B cell (primary cell): ENCODE data around the gene MYOD1. TPM values are rescaled to one million over a fixed set of nuclear protein-coding genes. Genes with fewer than 3 reads are reported as not detected.

ENCODE experiments used
- ATAC-seq: fragments of 200-7000 bp; cut with Tn5 transposase; one replicate; pipeline ENCODE4 v1.10.0; 2021; ENCODE audit warnings: low read depth, mild to moderate bottlenecking, moderate number of reproducible peaks, moderate library complexity
- CTCF ChIA-PET: fragments of 350-600 bp; sonication (Branson Sonifier 250); formaldehyde crosslinking; loops from one replicate; lab custom pipeline; 2021; ENCODE audit warnings: antibody characterized with exemption, inconsistent platforms; lab: Charles Lee
- POLR2A ChIA-PET: fragments of 350-600 bp; sonication (Branson Sonifier 250); formaldehyde crosslinking; loops from one replicate; lab custom pipeline; 2021; ENCODE audit warnings: antibody characterized with exemption; lab: Charles Lee
- DNase-seq: peaks from one replicate; pipeline ENCODE4 v3.0.0; 2013
- H2AFZ ChIP-seq: 2 replicates; pipeline ENCODE4 v1.6.1; 2012; ENCODE audit warnings: mild to moderate bottlenecking, low read depth, low read length; ENCODE audit not compliant: insufficient read depth, poor library complexity, severe bottlenecking
- H3K27ac ChIP-seq, 2 donors: 1 replicate in 1 of 2; 2 replicates in 1 of 2; pipeline ENCODE4 v1.5.1; 2012 to 2013; ENCODE audit warnings: low read length in 2 of 2, mild to moderate bottlenecking in 2 of 2, moderate library complexity in 1 of 2
- H3K27me3 ChIP-seq, 4 experiments: fragments of 200-600 bp in 1 of 4; sonication (generic) in 1 of 4; replicated peaks in 1 of 4; 1 replicate in 2 of 4; 2 replicates in 2 of 4; pipeline versions ENCODE4 v1.6.1 to v1.7.0; 2013 to 2016; ENCODE audit warnings: low read length in 3 of 4, mild to moderate bottlenecking in 2 of 4, mixed read lengths in 1 of 4, moderate library complexity in 1 of 4; ENCODE audit not compliant: insufficient read depth in 4 of 4, control insufficient read depth in 3 of 4; ENCODE audit errors: control extremely low read depth in 1 of 4
- H3K36me3 ChIP-seq, 2 experiments: replicated peaks in 1 of 2; 1 replicate in 1 of 2; 2 replicates in 1 of 2; pipeline versions ENCODE4 v1.6.1 to v1.7.1; 2013; ENCODE audit warnings: low read length in 1 of 2; ENCODE audit not compliant: insufficient read depth in 2 of 2, control insufficient read depth in 1 of 2; ENCODE audit errors: control extremely low read depth in 1 of 2, extremely low read depth in 1 of 2
- H3K4me1 ChIP-seq, 2 donors: fragments of 200-600 bp in 1 of 2; sonication (generic) in 1 of 2; 1 replicate in 1 of 2; 2 replicates in 1 of 2; pipeline versions ENCODE4 v1.5.1 to v1.6.1; 2013 to 2017; ENCODE audit warnings: low read length in 2 of 2; ENCODE audit not compliant: control insufficient read depth in 2 of 2, insufficient read depth in 2 of 2
- H3K4me2 ChIP-seq: replicated peaks from 2 replicates; pipeline ENCODE3; 2012; ENCODE audit warnings: mild to moderate bottlenecking, low read depth, low read length; ENCODE audit not compliant: poor library complexity, severe bottlenecking
- H3K4me3 ChIP-seq, 5 experiments: fragments of 200-600 bp in 1 of 5; sonication (generic) in 1 of 5; 1 replicate in 3 of 5; 2 replicates in 2 of 5; pipeline versions ENCODE4 v1.5.1 to v1.7.0; 2011 to 2016; ENCODE audit warnings: low read length in 4 of 5, mild to moderate bottlenecking in 4 of 5, low read depth in 2 of 5, control low read depth in 1 of 5, moderate library complexity in 1 of 5; ENCODE audit not compliant: insufficient read depth in 1 of 5; ENCODE audit errors: control extremely low read depth in 1 of 5, extremely low read depth in 1 of 5
- H3K79me2 ChIP-seq: fragments of 200-600 bp; sonication (generic); one replicate; pipeline ENCODE4 v1.6.0; 2016; ENCODE audit warnings: low read length; ENCODE audit not compliant: control insufficient read depth, insufficient read depth
- H3K9ac ChIP-seq: fragments of 200-600 bp; sonication (generic); 2 replicates; pipeline ENCODE4 v1.6.1; 2017; ENCODE audit warnings: mild to moderate bottlenecking, low read length, moderate library complexity
- H3K9me3 ChIP-seq, 3 donors: one replicate each; pipeline versions ENCODE4 v1.6.1 to v1.7.1; 2013; ENCODE audit warnings: low read length in 2 of 3; ENCODE audit not compliant: control insufficient read depth in 2 of 3, insufficient read depth in 1 of 3; ENCODE audit errors: control extremely low read depth in 1 of 3
- H4K20me1 ChIP-seq: 2 replicates; pipeline ENCODE4 v1.6.0; 2012; ENCODE audit warnings: mild to moderate bottlenecking, low read length; ENCODE audit not compliant: insufficient read depth, control insufficient read depth, poor library complexity, severe bottlenecking
- H3K27ac Mint-ChIP-seq: one replicate; pipeline ENCODE4 v1.8.0; 2021; ENCODE audit warnings: mixed read lengths
- H3K27me3 Mint-ChIP-seq: one replicate; pipeline ENCODE4 v1.8.0; 2021; ENCODE audit warnings: mixed read lengths
- H3K4me1 Mint-ChIP-seq: one replicate; pipeline ENCODE4 v1.8.0; 2021; ENCODE audit warnings: mixed read lengths
- H3K4me3 Mint-ChIP-seq: one replicate; pipeline ENCODE4 v1.8.0; 2021; ENCODE audit warnings: mixed read lengths
- H3K9me3 Mint-ChIP-seq: one replicate; pipeline ENCODE4 v1.8.0; 2022; ENCODE audit warnings: mixed read lengths; ENCODE audit not compliant: insufficient read depth
- EZH2 ChIP-seq: IDR thresholded peaks from 2 replicates; pipeline ENCODE4 v1.6.1; 2012; ENCODE audit warnings: borderline replicate concordance, low read depth, mild to moderate bottlenecking, moderate library complexity, low read length; ENCODE audit not compliant: insufficient read depth, poor library complexity, severe bottlenecking
- WGBS: methylation state at CpG from one replicate; pipeline ENCODE4 v1.1.5; 2013; ENCODE audit warnings: missing lambda C conversion rate; ENCODE audit not compliant: insufficient coverage; 5-methylcytosine and 5-hydroxymethylcytosine counted together
- intact Hi-C: fragments of 100-400 bp; cut with micrococcal nuclease; formaldehyde crosslinking; loops from one replicate; pipeline ENCODE4 v1.10.0; 2022
- polyA plus RNA-seq: library from polyadenylated mRNA; depleted of rRNA; stranded (reverse); fragments of >200 nt; gene quantifications from 2 replicates; pipeline ENCODE4 v1.2.3, GENCODE V29; 2012
- total RNA-seq, 2 donors: library from RNA; stranded (reverse); fragments of 120-200 nt in 1 of 2; gene quantifications; 1 replicate in 1 of 2; 2 replicates in 1 of 2; pipeline versions ENCODE4 v1.2.3 to v1.2.4, GENCODE V29; 2013 to 2022
- TF ChIP-seq, protein P1 (sequence below): fragments of 200-600 bp; IDR thresholded peaks from one replicate; pipeline ENCODE4 v1.8.0; 2022; ENCODE audit warnings: antibody characterized with exemption, mild to moderate bottlenecking

Gene MYOD1
- total and polyA plus RNA-seq, 2 donors (not counting 1 experiment from before 2014, with no cell fraction given), result not detected

DNA sequence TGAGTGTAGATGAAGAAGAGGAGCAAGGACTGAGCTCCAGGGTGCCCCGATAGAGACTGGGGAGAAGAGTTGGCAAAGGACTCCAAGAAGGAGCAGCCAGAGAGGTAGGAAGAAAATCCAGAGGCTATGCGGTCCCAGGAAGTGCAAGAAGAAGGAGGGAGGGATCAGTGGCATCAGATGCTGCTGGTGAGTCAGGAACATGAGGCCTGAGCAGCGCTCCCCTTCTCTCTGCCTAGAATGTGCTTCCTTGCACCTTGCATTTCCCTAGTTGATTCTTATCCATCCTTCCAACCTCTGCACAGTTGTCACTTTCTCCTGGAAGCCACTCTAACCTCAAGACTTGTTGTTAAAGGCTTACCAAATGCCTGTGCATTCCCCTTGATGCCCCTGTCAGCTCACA lies 36.5 kb downstream of the MYOD1 start:
- Histone ChIP-seq H3K4me3 (no peak overlapping the region), H2AFZ (no peak overlapping the region), H3K27ac (no peak overlapping the region), H3K9me3 (no peaks in the 10 kb centered on the region), H3K36me3 (no peaks in the 10 kb centered on the region), H3K4me2 (no peak overlapping the region), H3K27me3 (no peaks in the 10 kb centered on the region), H3K4me1 (no peaks in the 10 kb centered on the region), H4K20me1 (no peaks in the 10 kb centered on the region), H3K79me2 (no peaks in the 10 kb centered on the region), H3K9ac (no peak overlapping the region)
- intact Hi-C loops, result no loop called here
- no peaks in the 10 kb centered on the region for H3K9me3 Mint-ChIP-seq
- peaks cover 15% of the 10 kb centered on the region for H3K27me3 Mint-ChIP-seq
- TF ChIP-seq, protein P1, sequence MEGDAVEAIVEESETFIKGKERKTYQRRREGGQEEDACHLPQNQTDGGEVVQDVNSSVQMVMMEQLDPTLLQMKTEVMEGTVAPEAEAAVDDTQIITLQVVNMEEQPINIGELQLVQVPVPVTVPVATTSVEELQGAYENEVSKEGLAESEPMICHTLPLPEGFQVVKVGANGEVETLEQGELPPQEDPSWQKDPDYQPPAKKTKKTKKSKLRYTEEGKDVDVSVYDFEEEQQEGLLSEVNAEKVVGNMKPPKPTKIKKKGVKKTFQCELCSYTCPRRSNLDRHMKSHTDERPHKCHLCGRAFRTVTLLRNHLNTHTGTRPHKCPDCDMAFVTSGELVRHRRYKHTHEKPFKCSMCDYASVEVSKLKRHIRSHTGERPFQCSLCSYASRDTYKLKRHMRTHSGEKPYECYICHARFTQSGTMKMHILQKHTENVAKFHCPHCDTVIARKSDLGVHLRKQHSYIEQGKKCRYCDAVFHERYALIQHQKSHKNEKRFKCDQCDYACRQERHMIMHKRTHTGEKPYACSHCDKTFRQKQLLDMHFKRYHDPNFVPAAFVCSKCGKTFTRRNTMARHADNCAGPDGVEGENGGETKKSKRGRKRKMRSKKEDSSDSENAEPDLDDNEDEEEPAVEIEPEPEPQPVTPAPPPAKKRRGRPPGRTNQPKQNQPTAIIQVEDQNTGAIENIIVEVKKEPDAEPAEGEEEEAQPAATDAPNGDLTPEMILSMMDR, result no peak
- no peak for TF ChIP-seq EZH2
- ATAC-seq (no peak), DNase-seq (no peak)
- CTCF ChIA-PET, result interaction anchor here (1.0 kb wide), 1 partner anchor 25 kb away, joined by 5 read pairs; no protein-coding TSS in a partner anchor
- H3K4me1 Mint-ChIP-seq, result no peaks in the 10 kb centered on the region
- WGBS, result 95% methylated on average over 3 of the region's 3 CpGs
- no peak overlapping the region for H3K27ac Mint-ChIP-seq
- H3K4me3 Mint-ChIP-seq, result no peak overlapping the region
- POLR2A ChIA-PET, result no interaction called here

DNA sequence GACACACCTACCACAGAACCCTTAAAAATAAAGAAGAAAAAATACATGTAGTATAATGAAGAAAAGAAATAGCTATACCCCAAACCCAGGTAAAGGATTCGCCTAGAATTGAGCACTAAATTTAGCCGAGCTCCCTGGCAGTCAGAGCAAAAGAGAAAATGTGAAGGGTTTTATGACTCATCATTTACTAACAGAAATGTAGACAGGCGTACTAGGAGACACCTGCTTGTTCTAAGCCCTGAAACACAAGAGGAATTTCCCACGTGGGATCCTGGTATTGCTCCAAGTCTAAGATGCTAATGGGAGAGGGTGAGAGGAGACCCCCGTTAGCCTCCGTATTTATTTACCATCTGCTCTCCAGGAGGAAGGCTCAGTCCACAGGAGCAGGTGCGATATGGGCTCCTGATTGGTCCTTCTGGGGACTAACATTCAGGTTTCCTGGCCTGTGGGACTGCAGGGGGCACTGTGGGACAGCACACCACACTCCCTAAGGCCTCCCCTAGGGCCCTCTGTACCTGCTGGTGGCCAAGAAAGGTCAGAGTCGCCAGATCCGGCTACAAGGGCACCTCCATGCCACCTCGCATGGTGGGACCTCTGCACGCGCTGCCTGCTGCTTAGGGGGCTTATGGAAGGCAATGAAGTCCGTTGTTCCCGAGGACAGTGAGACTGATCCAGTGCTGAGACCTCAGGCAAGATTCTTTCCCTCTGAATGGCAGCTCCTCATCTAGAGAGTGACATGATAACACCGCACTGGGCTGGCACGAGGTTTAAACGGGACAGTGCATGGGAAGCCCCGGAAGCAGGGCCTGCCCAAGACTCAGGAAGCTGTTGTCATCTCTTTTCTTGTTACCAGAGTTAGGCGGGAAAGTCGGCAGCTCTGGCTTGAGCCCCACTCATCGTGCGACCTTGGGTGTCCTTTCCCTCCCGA lies 41.0 kb downstream of the MYOD1 start:
- POLR2A ChIA-PET, result no interaction called here
- Histone ChIP-seq H2AFZ (no peak overlapping the region), H3K27me3 (no peaks in the 10 kb centered on the region), H3K4me1 (no peaks in the 10 kb centered on the region), H3K9ac (no peak overlapping the region), H3K4me3 (no peak overlapping the region), H3K79me2 (no peaks in the 10 kb centered on the region), H3K4me2 (no peak overlapping the region), H3K9me3 (no peaks in the 10 kb centered on the region), H4K20me1 (no peaks in the 10 kb centered on the region), H3K36me3 (no peaks in the 10 kb centered on the region), H3K27ac (no peak overlapping the region)
- ATAC-seq (no peak), DNase-seq (no peak)
- WGBS, result 63% methylated on average over 19 of the region's 23 CpGs
- Mint-ChIP-seq H3K27me3 (peaks cover 12% of the 10 kb centered on the region), H3K9me3 (no peaks in the 10 kb centered on the region), H3K4me1 (no peaks in the 10 kb centered on the region), H3K4me3 (no peak overlapping the region), H3K27ac (no peak overlapping the region)
- CTCF ChIA-PET, result no interaction called here
- intact Hi-C loops, result no loop called here
- TF ChIP-seq EZH2, result no peak
- TF ChIP-seq, protein P1, result no peak
